SU-DHL-6 (cell line): ENCODE measurements around the gene DNAAF3.

ENCODE experiments used
- EZH2phosphoT487 ChIP-seq: fragments of 200-600 bp; sonication (generic), shearing (Covaris generic); conservative IDR thresholded peaks from 2 replicates; pipeline ENCODE4 v1.6.1; 2018; ENCODE audit warnings: mild to moderate bottlenecking, antibody characterized with exemption, low read length, moderate library complexity, mixed read lengths
- TF ChIP-seq, protein P1 (sequence below): fragments of 200-600 bp; sonication (generic); IDR thresholded peaks from one replicate; pipeline ENCODE4 v1.5.1; 2017; ENCODE audit warnings: antibody characterized with exemption, mild to moderate bottlenecking, low read length, moderate library complexity; ENCODE audit not compliant: insufficient read depth, poor library complexity, severe bottlenecking

DNA sequence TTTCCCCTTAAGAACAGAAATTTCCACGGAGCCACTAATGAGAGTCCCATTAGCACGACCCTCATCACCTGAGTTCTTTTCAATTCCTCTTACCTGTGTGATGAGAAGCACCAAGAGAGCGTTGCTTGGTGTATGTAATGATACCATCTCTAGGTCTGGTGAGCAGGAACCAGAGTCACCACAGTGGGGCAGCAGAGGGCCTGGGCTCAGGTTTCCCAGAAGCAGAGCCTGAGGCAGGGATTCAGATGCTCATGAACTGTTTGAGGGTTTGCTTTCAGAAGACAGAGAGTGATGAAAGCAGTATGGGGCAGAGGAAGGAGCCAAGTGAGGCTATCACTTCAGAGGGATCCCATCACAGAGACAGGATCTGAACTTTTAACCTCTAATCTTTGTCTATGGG, 46.0 kb upstream of the DNAAF3 start:
- no peak for TF ChIP-seq EZH2phosphoT487
- TF ChIP-seq, protein P1, sequence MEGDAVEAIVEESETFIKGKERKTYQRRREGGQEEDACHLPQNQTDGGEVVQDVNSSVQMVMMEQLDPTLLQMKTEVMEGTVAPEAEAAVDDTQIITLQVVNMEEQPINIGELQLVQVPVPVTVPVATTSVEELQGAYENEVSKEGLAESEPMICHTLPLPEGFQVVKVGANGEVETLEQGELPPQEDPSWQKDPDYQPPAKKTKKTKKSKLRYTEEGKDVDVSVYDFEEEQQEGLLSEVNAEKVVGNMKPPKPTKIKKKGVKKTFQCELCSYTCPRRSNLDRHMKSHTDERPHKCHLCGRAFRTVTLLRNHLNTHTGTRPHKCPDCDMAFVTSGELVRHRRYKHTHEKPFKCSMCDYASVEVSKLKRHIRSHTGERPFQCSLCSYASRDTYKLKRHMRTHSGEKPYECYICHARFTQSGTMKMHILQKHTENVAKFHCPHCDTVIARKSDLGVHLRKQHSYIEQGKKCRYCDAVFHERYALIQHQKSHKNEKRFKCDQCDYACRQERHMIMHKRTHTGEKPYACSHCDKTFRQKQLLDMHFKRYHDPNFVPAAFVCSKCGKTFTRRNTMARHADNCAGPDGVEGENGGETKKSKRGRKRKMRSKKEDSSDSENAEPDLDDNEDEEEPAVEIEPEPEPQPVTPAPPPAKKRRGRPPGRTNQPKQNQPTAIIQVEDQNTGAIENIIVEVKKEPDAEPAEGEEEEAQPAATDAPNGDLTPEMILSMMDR = peak; percentile 61
